Measurements from ENCODE around the gene HSD11B1L.

DNA sequence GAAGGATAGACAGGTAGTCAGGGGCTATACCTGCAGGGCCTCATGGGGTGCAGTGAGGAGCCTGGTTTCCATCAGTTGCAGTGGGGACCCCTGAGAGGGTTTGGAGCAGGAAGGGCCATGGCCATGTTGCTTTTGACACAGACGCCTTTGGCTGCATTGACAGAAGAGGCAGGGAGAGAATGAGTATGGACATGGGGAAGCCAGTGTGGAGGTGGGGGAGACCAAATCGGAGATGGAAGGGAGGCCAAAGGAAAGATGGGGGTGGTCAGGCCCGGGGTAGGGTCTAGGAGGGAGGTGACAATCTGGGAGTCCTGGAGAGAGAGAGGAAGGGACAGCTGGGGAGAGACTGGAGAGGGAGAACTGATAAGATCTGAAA is 1.3 kb downstream of the HSD11B1L start:
- TF ChIP-seq, protein P1, sequence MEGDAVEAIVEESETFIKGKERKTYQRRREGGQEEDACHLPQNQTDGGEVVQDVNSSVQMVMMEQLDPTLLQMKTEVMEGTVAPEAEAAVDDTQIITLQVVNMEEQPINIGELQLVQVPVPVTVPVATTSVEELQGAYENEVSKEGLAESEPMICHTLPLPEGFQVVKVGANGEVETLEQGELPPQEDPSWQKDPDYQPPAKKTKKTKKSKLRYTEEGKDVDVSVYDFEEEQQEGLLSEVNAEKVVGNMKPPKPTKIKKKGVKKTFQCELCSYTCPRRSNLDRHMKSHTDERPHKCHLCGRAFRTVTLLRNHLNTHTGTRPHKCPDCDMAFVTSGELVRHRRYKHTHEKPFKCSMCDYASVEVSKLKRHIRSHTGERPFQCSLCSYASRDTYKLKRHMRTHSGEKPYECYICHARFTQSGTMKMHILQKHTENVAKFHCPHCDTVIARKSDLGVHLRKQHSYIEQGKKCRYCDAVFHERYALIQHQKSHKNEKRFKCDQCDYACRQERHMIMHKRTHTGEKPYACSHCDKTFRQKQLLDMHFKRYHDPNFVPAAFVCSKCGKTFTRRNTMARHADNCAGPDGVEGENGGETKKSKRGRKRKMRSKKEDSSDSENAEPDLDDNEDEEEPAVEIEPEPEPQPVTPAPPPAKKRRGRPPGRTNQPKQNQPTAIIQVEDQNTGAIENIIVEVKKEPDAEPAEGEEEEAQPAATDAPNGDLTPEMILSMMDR (IDR thresholded peaks at IDR 0.05), result no peak
- no peak for TF ChIP-seq EZH2 (IDR thresholded peaks at IDR 0.05; ENCODE audit: borderline replicate concordance, insufficient read depth, low read depth, low read length, poor library complexity, severe bottlenecking)
